ENCODE data around the gene TYROBP. TPM values are rescaled to one million over a fixed set of nuclear protein-coding genes. Genes with fewer than 3 reads are reported as not detected.
A peak's percentile ranks its signal among the peaks of the same experiment; 100 is the strongest.

Gene TYROBP
- total RNA-seq, 2 experiments from 2014 or later, result not detected

DNA sequence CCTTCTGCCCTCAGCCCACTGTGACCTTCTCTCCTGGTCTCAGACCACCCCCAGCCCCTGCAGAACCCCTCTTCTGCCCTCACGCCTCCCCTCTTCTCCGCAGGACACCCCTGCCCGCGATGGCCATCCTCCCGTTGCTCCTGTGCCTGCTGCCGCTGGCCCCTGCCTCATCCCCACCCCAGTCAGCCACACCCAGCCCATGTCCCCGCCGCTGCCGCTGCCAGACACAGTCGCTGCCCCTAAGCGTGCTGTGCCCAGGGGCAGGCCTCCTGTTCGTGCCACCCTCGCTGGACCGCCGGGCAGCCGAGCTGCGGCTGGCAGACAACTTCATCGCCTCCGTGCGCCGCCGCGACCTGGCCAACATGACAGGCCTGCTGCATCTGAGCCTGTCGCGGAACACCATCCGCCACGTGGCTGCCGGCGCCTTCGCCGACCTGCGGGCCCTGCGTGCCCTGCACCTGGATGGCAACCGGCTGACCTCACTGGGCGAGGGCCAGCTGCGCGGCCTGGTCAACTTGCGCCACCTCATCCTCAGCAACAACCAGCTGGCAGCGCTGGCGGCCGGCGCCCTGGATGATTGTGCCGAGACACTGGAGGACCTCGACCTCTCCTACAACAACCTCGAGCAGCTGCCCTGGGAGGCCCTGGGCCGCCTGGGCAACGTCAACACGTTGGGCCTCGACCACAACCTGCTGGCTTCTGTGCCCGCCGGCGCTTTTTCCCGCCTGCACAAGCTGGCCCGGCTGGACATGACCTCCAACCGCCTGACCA, 31.4 kb upstream of the TYROBP start:
- H3K27ac Mint-ChIP-seq, result no peak overlapping the region
- H3K27me3 Mint-ChIP-seq, result no peaks in the 10 kb centered on the region
- H3K4me1 Mint-ChIP-seq, result peaks cover 36% of the 10 kb centered on the region
- peaks cover 5% of the 10 kb centered on the region for H3K36me3 Mint-ChIP-seq (ENCODE audit: low read depth)
- H3K9me3 Mint-ChIP-seq, result no peaks in the 10 kb centered on the region
- POLR2A ChIA-PET, result no interaction called here
- no peak for DNase-seq
- CTCF ChIA-PET, result interaction anchor here (1.4 kb wide), 1 partner anchor 57 kb away, joined by 3 read pairs; no protein-coding TSS in a partner anchor
- no peak overlapping the region for H3K4me3 Mint-ChIP-seq

DNA sequence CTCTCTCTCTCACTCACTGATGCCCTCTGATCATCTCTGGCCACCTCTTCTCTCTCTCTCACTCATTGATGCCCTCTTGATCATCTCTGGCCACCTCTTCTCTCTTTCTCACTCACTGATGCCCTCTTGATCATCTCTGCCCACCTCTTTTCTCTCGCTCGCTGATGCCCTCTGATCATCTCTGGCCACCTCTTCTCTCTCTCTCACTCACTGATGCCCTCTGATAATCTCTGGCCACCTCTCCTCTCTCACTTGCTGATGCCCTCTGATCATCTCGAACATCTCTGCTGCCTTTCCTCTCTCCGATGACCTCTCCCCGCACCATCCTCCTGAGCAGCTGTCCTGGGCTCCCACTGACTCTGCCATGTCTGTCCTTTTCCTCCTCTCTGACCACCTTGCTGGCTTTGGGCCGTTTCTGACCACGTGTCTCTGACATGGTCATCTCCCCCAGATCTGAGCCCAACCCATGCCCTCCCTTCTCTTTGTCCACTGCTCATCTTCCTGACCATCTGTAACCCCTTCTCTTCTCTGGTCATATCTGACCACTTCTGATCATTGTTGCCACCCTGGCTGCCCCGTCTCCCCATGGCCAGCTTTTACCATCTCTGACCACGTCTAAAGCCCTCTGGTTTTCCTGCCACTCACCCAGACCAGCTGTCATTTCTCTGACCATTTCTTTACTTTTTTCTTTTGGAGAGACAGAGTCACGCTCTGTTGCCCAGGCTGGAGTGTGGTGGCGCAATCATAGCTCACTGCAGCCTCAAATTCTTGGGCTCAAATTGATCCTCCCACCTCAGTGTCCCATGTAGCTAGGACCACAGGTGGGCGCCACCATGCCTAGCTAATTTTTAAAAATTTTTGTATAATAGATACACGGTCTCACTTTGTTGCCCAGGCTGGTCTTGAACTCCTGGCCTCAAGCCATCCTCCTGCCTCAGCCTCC, 30.5 kb upstream of the TYROBP start:
- DNase-seq, result no peak
- Mint-ChIP-seq H3K4me3 (peak overlapping the region; percentile 69), H3K4me1 (peaks cover 36% of the 10 kb centered on the region), H3K36me3 (ENCODE audit: low read depth) (peaks cover 5% of the 10 kb centered on the region), H3K27me3 (no peaks in the 10 kb centered on the region), H3K27ac (peak overlapping the region; percentile 11), H3K9me3 (no peaks in the 10 kb centered on the region)
- ChIA-PET CTCF (interaction anchor here (1.0 to 1.4 kb wide), 2 partner anchors 56 to 178 kb away, joined by 3 read pairs; no protein-coding TSS in a partner anchor), POLR2A (no interaction called here)

DNA sequence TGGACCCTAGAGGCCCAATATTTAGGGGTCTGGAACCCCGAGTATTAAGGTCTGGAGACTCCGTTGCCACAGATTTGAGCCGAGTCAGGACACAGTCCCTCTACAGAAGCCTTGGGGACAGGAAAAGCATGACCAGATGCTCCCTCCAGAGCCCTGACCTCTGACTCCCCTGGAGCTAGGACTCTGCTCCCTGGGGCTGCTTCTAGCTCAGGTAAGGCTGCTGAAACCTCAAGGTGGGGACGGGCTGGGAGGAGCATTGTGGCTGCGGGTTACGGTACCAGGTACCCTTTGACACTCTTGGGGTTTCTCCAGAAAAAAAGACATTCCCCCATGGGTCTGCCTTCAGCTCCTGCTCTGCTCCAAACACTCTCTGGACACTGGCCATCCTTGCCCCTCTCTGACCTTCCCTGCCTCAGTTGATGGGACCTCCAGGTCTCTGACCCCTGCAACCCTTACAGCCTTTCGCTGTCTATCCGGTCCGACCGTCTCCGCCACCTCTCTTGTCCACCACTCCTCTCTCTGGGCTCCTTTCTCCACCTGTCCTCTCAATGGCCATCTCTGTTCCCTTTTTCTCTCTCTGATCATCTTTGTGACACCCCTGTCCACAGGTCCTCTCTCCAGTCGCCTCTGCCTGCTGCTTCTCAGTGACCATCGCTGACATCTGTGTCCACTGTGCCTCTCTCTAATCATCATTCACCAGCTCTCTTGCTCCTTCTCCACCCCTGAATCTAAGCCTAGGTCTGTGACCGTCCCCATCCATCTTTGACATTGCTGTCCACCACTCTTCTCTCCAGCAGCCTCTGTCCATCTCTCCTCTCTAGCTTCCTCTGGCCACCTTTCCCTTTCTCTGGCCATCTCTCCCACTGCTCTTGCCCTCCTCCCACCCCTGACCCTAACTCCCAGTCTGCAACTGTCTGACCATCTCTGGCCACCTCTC, 29.5 kb upstream of the TYROBP start:
- ChIA-PET POLR2A (interaction anchor here (0.6 kb wide), 1 partner anchor 193 kb away, joined by 5 read pairs; the partner anchor contains the start of gene U2AF1L4), CTCF (interaction anchor here (1.0 kb wide), 1 partner anchor 177 kb away, joined by 3 read pairs; no protein-coding TSS in a partner anchor)
- Mint-ChIP-seq H3K27me3 (no peaks in the 10 kb centered on the region), H3K27ac (peak overlapping the region; percentile 11), H3K9me3 (no peaks in the 10 kb centered on the region), H3K4me3 (peak overlapping the region; percentile 69), H3K36me3 (ENCODE audit: low read depth) (peaks cover 5% of the 10 kb centered on the region), H3K4me1 (peaks cover 34% of the 10 kb centered on the region)
- DNase-seq, result no peak

DNA sequence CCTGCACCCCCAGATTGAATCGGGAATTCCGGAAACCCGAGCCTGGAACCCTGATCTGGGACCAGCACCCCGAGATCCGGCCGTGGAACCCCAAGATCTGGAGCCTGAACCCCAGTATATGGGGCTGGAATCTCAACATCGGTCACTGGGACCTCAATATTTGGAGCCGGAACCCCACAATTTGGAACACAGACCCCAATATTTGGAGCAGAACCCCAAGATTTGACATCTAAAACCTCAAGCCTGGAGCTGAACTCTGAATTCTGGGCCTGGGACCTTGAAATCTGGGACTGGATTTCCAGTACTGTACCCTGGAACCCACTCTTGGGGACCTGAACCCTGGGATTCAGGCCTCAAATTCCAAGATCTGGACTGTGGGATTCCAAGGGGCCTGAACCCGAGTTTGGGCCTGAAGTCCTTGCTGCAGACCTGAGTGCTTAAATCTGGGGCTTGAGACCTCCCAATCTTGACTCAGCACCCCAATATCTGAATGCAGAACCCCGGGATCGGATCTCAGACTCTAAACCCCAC, 28.7 kb upstream of the TYROBP start:
- CTCF ChIA-PET, result no interaction called here
- H3K4me3 Mint-ChIP-seq, result peak overlapping the region; percentile 69
- H3K36me3 Mint-ChIP-seq (ENCODE audit: low read depth), result peaks cover 5% of the 10 kb centered on the region
- no peak overlapping the region for H3K27ac Mint-ChIP-seq
- no peaks in the 10 kb centered on the region for H3K27me3 Mint-ChIP-seq
- H3K9me3 Mint-ChIP-seq, result no peaks in the 10 kb centered on the region
- POLR2A ChIA-PET, result interaction anchor here (0.6 kb wide), 1 partner anchor 192 kb away, joined by 5 read pairs; the partner anchor contains the start of gene U2AF1L4
- no peak for DNase-seq
- peaks cover 41% of the 10 kb centered on the region for H3K4me1 Mint-ChIP-seq

DNA sequence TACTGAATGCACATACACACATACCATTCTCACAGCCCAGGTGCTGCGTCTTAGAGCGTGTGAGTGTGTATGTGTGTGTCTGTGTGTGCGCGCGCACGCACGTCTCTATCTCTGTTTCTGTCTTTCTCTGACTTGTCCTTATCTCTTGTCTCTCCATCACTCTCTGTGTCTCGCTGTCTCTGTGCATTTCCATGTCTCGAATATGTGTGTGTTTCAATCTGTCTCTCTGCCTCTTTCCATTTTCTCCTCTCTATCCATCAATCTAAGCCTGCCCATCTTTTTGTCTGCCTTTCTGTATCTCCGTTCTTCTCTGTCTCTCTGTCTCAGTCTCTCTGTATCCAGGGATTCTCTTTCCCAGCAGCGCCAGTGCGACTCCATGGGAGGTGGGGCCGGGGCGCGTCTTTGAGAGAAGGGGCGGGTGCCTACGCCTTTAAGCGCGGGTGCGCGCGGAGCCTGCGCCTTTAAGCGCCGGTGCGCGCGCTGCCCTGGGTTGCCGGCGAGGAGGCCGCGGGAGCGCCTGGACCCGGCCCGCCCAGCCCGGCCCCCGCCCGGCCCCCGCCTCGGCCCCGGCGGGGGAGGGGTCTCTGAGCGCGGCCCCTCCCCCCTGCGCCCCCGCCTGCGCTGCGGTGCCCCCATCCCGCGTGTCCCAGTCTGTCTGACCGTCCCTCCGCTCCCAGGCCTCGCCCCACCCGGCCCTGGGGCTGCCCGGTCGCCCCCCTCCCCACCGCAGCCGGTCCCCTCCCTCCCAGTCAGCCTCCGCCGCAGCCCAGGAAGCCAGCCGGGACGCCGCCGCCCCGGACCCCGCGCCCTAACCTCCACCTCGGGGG, 28.0 kb upstream of the TYROBP start, which contains the start of gene LRFN3:
LRFN3 (plus strand) TSS at position 464 of the 827 bp plus-strand sequence. CDS start 3,052 bp downstream, outside the sequence.
- peak within 1 kb of the TSS; percentile 83 for H3K4me3 Mint-ChIP-seq
- POLR2A ChIA-PET, result no interaction called here
- H3K36me3 Mint-ChIP-seq (ENCODE audit: low read depth), result peaks cover 5% of the 10 kb centered on the region
- no peaks in the 10 kb centered on the region for H3K27me3 Mint-ChIP-seq
- H3K4me1 Mint-ChIP-seq, result peaks cover 44% of the 10 kb centered on the region
- H3K27ac Mint-ChIP-seq, result peak within 1 kb of the TSS; percentile 82
- peak; percentile 63 for DNase-seq
- H3K9me3 Mint-ChIP-seq, result no peaks in the 10 kb centered on the region
- CTCF ChIA-PET, result no interaction called here

DNA sequence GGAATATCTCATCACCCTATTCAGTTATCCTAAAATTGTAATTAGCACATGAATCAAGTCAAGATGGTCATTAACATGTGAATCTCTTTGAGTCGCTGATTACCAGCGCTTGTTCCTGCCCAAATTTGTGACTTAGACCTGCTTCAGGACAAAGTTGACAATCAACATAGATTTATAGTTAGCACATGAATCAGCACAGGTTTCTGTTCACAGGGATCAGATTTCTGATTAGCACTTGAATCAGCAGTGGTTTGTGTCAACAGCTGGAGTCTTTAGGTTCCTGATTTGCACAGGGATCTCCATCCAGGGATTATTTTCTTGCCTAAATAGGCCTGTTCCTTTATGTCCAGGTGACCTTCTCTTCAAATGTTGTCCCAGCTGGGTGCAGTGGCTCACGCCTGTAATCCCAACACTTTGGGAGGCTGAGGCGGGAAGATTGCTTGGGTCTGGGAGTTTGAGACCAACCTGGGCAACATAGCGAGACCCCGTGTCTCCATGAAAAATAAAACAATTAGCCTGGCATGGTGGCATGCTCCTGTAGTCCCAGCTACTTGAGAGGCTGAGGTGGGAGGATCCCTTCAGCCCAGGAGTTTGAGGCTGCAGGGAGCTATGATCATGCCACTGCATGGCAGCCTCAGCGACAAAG, 24.3 kb upstream of the TYROBP start:
- Mint-ChIP-seq H3K4me1 (peaks cover 43% of the 10 kb centered on the region), H3K27ac (no peak overlapping the region)

DNA sequence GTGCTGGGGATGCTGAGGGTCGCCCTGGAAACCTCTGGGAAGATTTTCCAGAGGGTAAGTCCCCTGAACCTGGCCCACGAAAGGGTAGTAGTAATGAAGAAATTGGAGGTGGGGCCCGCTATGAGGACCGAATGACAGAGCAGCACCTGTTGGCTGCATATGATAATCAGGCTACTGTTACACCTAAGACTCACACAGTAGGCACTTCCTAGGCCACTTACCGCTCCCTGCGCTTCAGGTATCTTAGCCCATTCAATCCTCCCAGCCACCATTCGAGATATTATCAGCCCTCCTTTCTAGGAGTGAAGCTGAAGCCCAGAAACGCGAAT, 23.7 kb upstream of the TYROBP start:
- ChIA-PET POLR2A (no interaction called here), CTCF (interaction anchor here (0.6 to 3.1 kb wide), 14 partner anchors 9 to 259 kb away, joined by 3 to 29 read pairs (median 3); no protein-coding TSS in a partner anchor)
- H3K27me3 Mint-ChIP-seq, result no peaks in the 10 kb centered on the region
- peaks cover 2% of the 10 kb centered on the region for H3K36me3 Mint-ChIP-seq (ENCODE audit: low read depth)
- H3K27ac Mint-ChIP-seq, result no peak overlapping the region
- no peaks in the 10 kb centered on the region for H3K9me3 Mint-ChIP-seq
- H3K4me1 Mint-ChIP-seq, result peaks cover 42% of the 10 kb centered on the region
- no peak for DNase-seq
- H3K4me3 Mint-ChIP-seq, result peak overlapping the region; percentile 10

More for the DNA sequence above, 24.3 kb upstream of the TYROBP start:
- ChIA-PET CTCF (interaction anchor here (0.6 to 3.1 kb wide), 11 partner anchors 8 to 647 kb away, joined by 3 to 29 read pairs (median 3); no protein-coding TSS in a partner anchor), POLR2A (no interaction called here)
- H3K36me3 Mint-ChIP-seq (ENCODE audit: low read depth), result peaks cover 2% of the 10 kb centered on the region
- no peaks in the 10 kb centered on the region for H3K9me3 Mint-ChIP-seq
- H3K27me3 Mint-ChIP-seq, result no peaks in the 10 kb centered on the region
- H3K4me3 Mint-ChIP-seq, result no peak overlapping the region
- no peak for DNase-seq

DNA sequence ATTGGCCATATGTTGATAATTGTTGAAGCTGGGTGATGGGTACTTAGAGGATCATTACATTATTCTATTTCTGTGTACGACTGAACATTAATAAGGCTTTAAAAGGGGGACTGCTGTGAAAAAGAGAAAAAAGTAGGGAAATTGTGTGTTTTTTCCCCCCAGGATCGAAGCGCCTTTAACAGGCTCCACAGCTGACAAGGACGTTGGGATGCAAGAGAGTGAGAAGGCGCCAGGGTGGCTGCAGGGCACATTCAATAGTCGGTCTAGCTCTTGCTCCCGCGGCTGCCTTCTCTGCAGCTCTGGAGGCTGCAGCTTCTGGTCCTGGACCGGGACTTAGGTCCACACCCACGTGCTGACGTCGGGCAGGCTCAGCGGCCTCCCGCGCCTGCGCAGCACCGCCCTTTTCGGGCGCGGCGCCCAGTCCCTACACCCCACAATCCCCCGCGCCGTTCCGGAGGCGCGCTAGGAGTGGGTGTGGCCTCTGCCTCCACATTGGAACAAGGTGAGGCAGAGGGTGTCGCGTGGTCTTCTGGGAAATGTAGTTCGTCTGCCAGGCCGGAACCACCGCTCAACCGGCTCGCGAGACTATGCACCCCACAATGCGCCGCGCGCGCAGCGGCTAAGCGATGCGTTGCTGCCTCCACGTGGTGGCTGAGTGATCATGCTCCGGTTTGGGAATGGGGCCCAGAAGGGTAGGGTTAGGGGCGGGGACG, 23.2 kb upstream of the TYROBP start:
- CTCF ChIA-PET, result interaction anchor here (0.6 to 3.1 kb wide), 30 partner anchors 9 to 259 kb away, joined by 3 to 29 read pairs (median 4); partner anchors contain the start of genes APLP1, KIRREL2 and LIN37
- peak overlapping the region; percentile 93 for H3K27ac Mint-ChIP-seq
- peak overlapping the region; percentile 70 for H3K4me3 Mint-ChIP-seq
- no peaks in the 10 kb centered on the region for H3K27me3 Mint-ChIP-seq
- peaks cover 46% of the 10 kb centered on the region for H3K4me1 Mint-ChIP-seq
- DNase-seq, result peak; percentile 100
- POLR2A ChIA-PET, result no interaction called here
- H3K36me3 Mint-ChIP-seq (ENCODE audit: low read depth), result peaks cover 2% of the 10 kb centered on the region
- peaks cover 3% of the 10 kb centered on the region for H3K9me3 Mint-ChIP-seq

DNA sequence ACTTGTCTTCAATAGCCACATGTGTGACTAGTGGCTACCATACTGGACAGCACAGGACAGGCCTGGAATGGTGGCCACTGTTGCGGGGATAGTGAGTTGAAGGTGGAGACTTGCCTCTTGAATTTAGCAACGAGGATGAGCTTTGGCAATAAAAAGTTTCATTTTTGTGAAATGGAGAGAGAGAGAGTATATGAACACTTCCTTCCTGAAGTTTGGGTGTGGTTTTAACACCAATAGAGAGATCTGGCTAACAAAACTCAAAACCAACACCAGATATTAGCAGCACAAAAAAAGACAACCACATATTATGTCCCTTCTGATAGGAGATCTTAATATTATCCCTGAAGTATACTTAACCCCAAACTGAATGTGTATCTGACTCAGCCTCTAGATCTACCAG, 21.8 kb upstream of the TYROBP start:
- no peak for DNase-seq
- CTCF ChIA-PET, result interaction anchor here (1.1 to 1.4 kb wide), 2 partner anchors 26 to 42 kb away, joined by 3 read pairs; no protein-coding TSS in a partner anchor

DNA sequence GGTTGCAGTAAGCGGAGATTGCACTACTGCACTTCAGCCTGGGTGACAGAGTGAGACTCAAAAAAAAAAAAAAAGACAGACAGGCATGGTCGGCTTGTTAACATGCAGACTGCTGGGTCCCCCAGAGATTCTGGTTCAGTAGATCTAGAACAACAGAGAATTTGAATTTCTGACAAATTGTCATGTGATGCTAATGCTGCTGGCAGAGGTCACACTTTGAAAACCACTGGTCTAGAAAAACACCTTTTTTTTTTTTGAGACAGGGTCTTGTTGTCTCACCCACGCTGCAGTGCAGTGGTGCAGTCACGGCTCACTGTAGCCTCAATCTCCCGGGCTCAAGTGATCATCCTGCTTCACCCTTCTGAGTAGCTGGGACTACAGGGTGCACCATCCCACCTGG, 20.4 kb upstream of the TYROBP start:
- peaks cover 13% of the 10 kb centered on the region for H3K27me3 Mint-ChIP-seq
- ChIA-PET POLR2A (no interaction called here), CTCF (no interaction called here)
- H3K27ac Mint-ChIP-seq, result peak overlapping the region; percentile 19
- H3K4me1 Mint-ChIP-seq, result peaks cover 38% of the 10 kb centered on the region
- peaks cover 14% of the 10 kb centered on the region for H3K9me3 Mint-ChIP-seq
- DNase-seq, result no peak
- H3K4me3 Mint-ChIP-seq, result no peak overlapping the region
- peaks cover 11% of the 10 kb centered on the region for H3K36me3 Mint-ChIP-seq (ENCODE audit: low read depth)

More for the DNA sequence above, 21.8 kb upstream of the TYROBP start:
- H3K27ac Mint-ChIP-seq, result peak overlapping the region; percentile 93
- POLR2A ChIA-PET, result no interaction called here
- H3K36me3 Mint-ChIP-seq (ENCODE audit: low read depth), result peaks cover 11% of the 10 kb centered on the region
- peaks cover 10% of the 10 kb centered on the region for H3K27me3 Mint-ChIP-seq
- peaks cover 38% of the 10 kb centered on the region for H3K4me1 Mint-ChIP-seq
- H3K9me3 Mint-ChIP-seq, result peaks cover 14% of the 10 kb centered on the region
- H3K4me3 Mint-ChIP-seq, result peak overlapping the region; percentile 60

All from activated CD4-positive, alpha-beta T cell treated with anti-CD3 and anti-CD28 coated beads, Interleukin-2, amount 10 ng/mL, durations not matched to agents 7 days and 5 days (primary cell).